ENCODE measurements around the gene TEKT5. TPM values are rescaled to one million over a fixed set of nuclear protein-coding genes. Genes with fewer than 3 reads are reported as not detected.

TEKT5 gene
- total RNA-seq, 4 donors from 2014 or later, result 3.0 TPM; not detected in 3

DNA sequence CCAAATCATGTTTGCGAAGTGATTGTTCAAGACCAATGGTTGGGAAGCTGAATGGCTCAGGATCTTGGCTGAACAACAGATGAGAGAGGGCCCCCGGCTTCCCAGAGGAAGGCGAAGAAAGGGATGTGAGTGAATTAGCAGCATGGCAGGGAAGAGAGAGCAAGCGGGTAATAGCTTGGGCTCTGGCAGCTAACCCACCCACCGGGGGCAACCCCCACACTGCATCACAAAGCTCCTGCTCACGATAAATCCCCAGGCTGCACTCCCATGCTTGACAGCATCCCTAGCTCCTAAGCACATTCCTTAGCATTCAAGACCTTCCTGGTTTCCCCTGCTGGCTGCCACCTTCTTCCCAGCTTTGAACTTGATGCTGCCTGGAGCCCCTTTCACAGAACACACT lies 88.1 kb downstream of the TEKT5 start:
- Histone ChIP-seq H3K27ac (no peak overlapping the region), H3K27me3 (no peaks in the 10 kb centered on the region), H3K9me3 (no peaks in the 10 kb centered on the region), H3K4me3 (replicated peaks in 1 of 3) (no peak overlapping the region), H3K4me1 (no peaks in the 10 kb centered on the region), H3K36me3 (no peaks in the 10 kb centered on the region)
- TF ChIP-seq, protein P1, sequence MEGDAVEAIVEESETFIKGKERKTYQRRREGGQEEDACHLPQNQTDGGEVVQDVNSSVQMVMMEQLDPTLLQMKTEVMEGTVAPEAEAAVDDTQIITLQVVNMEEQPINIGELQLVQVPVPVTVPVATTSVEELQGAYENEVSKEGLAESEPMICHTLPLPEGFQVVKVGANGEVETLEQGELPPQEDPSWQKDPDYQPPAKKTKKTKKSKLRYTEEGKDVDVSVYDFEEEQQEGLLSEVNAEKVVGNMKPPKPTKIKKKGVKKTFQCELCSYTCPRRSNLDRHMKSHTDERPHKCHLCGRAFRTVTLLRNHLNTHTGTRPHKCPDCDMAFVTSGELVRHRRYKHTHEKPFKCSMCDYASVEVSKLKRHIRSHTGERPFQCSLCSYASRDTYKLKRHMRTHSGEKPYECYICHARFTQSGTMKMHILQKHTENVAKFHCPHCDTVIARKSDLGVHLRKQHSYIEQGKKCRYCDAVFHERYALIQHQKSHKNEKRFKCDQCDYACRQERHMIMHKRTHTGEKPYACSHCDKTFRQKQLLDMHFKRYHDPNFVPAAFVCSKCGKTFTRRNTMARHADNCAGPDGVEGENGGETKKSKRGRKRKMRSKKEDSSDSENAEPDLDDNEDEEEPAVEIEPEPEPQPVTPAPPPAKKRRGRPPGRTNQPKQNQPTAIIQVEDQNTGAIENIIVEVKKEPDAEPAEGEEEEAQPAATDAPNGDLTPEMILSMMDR (IDR thresholded peaks at IDR 0.05), result no peak
- TF ChIP-seq POLR2A (IDR thresholded peaks at IDR 0.05), result no peak
- WGBS, 2 donors, result 71 to 78% methylated on average over 6 of the region's 6 CpGs
- intact Hi-C loops (cut with DNase I), result no loop called here
- DNase-seq, result no peak

GRCh38 chr16:10605636-10606035 lies 89.1 kb downstream of the TEKT5 start:
- intact Hi-C loops (cut with DNase I), result no loop called here
- WGBS, 2 donors, result 81 to 95% methylated on average over 3 of the region's 3 CpGs
- no peak for DNase-seq
- H3K9me3 ChIP-seq, result no peaks in the 10 kb centered on the region
- H3K4me3 ChIP-seq (replicated peaks in 1 of 3), result no peak overlapping the region
- no peak overlapping the region for H3K27ac ChIP-seq
- TF ChIP-seq, protein P1 (IDR thresholded peaks at IDR 0.05), result no peak
- no peak for TF ChIP-seq POLR2A (IDR thresholded peaks at IDR 0.05)
- no peaks in the 10 kb centered on the region for H3K4me1 ChIP-seq
- H3K27me3 ChIP-seq, result no peaks in the 10 kb centered on the region
- no peaks in the 10 kb centered on the region for H3K36me3 ChIP-seq

- TF ChIP-seq POLR2A (IDR thresholded peaks at IDR 0.05), result no peak
- no peak for DNase-seq
- Histone ChIP-seq H3K27ac (no peak overlapping the region), H3K36me3 (no peaks in the 10 kb centered on the region), H3K9me3 (no peaks in the 10 kb centered on the region), H3K4me1 (no peaks in the 10 kb centered on the region), H3K27me3 (no peaks in the 10 kb centered on the region), H3K4me3 (replicated peaks in 1 of 3) (no peak overlapping the region)
- intact Hi-C loops (cut with DNase I), result no loop called here
- 46 to 52% methylated on average over 9 to 13 of the region's 13 CpGs for WGBS, 2 donors
These were observed 93.0 kb downstream of the TEKT5 start for GRCh38 chr16:10601444-10602408.

DNA sequence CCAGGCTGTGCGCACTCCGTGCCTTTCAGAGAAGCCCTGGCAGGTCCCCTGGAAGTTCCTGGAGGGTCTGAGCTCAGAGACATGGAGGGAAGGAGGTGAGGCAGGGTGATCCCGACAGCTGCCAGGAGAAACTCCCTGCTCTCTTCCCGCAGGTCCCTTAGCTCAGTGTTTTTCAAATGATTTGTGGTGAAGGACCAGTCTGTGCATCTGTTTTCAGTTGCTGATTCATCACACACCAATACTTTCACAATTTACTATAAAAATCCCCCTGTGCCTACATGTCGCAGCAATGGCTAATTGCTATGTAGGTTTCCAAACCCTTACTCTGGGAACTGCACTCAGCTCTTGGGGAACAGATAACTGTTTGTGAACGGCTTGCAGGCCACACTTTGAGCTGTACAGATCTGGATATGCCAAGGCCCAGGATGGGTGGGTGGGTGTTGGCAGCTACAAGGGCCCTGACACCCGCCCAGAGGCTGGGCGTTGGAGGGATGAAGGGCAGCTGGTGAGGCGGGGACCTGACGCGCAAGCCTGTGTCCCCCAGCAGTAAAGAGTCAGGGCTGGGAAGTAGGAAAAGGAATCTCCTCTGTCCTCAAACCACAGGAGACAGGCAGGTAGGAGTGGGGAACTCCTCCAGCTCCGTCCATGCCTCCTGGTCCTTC lies 93.8 kb downstream of the TEKT5 start:
- WGBS, 2 donors, result 75 to 81% methylated on average over 12 of the region's 12 CpGs
- Histone ChIP-seq H3K27ac (no peak overlapping the region), H3K27me3 (no peaks in the 10 kb centered on the region), H3K9me3 (no peaks in the 10 kb centered on the region), H3K36me3 (no peaks in the 10 kb centered on the region), H3K4me1 (no peaks in the 10 kb centered on the region), H3K4me3 (replicated peaks in 1 of 3) (no peak overlapping the region)
- no peak for DNase-seq
- TF ChIP-seq, protein P1 (IDR thresholded peaks at IDR 0.05), result no peak
- no peak for TF ChIP-seq POLR2A (IDR thresholded peaks at IDR 0.05)
- intact Hi-C loops (cut with DNase I), result no loop called here

DNA sequence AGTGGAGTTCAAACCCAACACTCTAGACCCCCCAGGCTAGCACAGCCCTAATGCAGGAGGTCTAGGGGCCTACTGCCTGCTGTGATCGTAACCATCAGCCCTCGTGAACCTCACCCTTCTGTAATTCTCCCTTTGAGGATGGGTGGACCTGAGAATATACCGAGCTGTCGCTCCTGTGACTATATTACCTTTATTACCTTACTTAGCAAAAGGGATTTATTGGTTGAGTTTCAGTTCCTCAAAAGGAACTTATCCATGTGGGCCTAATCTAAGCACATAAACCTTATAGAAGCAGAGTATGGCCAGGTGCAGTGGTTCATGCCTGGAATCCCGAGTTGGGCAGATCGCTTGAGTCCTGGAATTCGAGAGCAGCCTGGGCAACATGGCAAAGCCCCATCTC lies 95.1 kb downstream of the TEKT5 start:
- no peaks in the 10 kb centered on the region for H3K36me3 ChIP-seq
- no peak overlapping the region for H3K4me3 ChIP-seq (replicated peaks in 1 of 3)
- H3K27ac ChIP-seq, result no peak overlapping the region
- no peak for DNase-seq
- no peaks in the 10 kb centered on the region for H3K9me3 ChIP-seq
- peaks cover 0 to 1% of the 10 kb centered on the region in 2 donors for H3K4me1 ChIP-seq
- intact Hi-C loops (cut with DNase I), result no loop called here
- no peaks in the 10 kb centered on the region for H3K27me3 ChIP-seq
- 93 to 94% methylated on average over 6 to 7 of the region's 7 CpGs for WGBS, 2 donors
- TF ChIP-seq POLR2A (IDR thresholded peaks at IDR 0.05), result no peak
- TF ChIP-seq, protein P1 (IDR thresholded peaks at IDR 0.05), result no peak
